CD4-positive, alpha-beta T cell (primary cell): ENCODE data around the gene FBLN2. TPM values are rescaled to one million over a fixed set of nuclear protein-coding genes. Genes with fewer than 3 reads are reported as not detected.

Experiments
- ATAC-seq: fragments of 200-7000 bp; cut with Tn5 transposase; one replicate; pipeline ENCODE4 v1.10.0; 2022; ENCODE audit warnings: mild to moderate bottlenecking; ENCODE audit not compliant: poor library complexity
- CTCF ChIA-PET: fragments of 350-600 bp; sonication (Branson Sonifier 250); formaldehyde crosslinking; loops from one replicate; lab custom pipeline; 2021; ENCODE audit warnings: antibody characterized with exemption, inconsistent platforms; lab: Charles Lee
- POLR2A ChIA-PET: fragments of 350-600 bp; sonication (Branson Sonifier 250); formaldehyde crosslinking; loops from one replicate; lab custom pipeline; 2021; ENCODE audit warnings: antibody characterized with exemption, inconsistent platforms; lab: Charles Lee
- DNase-seq, 14 experiments: peaks; one replicate each; pipeline ENCODE4 v3.0.0-alpha.2; 2013 to 2020; ENCODE audit warnings: mixed read lengths in 2 of 14
- H3K27ac ChIP-seq, 2 donors: one replicate each; pipeline versions ENCODE4 v1.5.1 to v1.7.0; 2013; ENCODE audit warnings: low read length in 2 of 2, low read depth in 1 of 2, mild to moderate bottlenecking in 1 of 2
- H3K27me3 ChIP-seq, 2 experiments: 1 replicate in 1 of 2; 2 replicates in 1 of 2; pipeline versions ENCODE4 v1.6.1 to v1.7.0; 2013; ENCODE audit warnings: low read length in 2 of 2, control low read depth in 1 of 2, mild to moderate bottlenecking in 1 of 2, moderate library complexity in 1 of 2; ENCODE audit not compliant: insufficient read depth in 2 of 2, control insufficient read depth in 1 of 2
- H3K36me3 ChIP-seq: one replicate; pipeline ENCODE4 v1.6.1; 2013; ENCODE audit warnings: low read length, control low read depth; ENCODE audit not compliant: insufficient read depth
- H3K4me1 ChIP-seq: one replicate; pipeline ENCODE4 v1.6.1; 2013; ENCODE audit warnings: low read length, control low read depth; ENCODE audit not compliant: insufficient read depth
- H3K4me3 ChIP-seq: one replicate; pipeline ENCODE4 v1.5.1; 2013; ENCODE audit warnings: mild to moderate bottlenecking, low read length, moderate library complexity
- H3K9me3 ChIP-seq, 2 experiments: 1 replicate in 1 of 2; 2 replicates in 1 of 2; pipeline versions ENCODE4 v1.6.1 to v1.7.0; 2013; ENCODE audit warnings: low read length in 2 of 2, mild to moderate bottlenecking in 2 of 2, control low read depth in 1 of 2, moderate library complexity in 1 of 2; ENCODE audit not compliant: control insufficient read depth in 1 of 2, insufficient read depth in 1 of 2
- H3K27ac Mint-ChIP-seq: one replicate; pipeline ENCODE4 v1.8.0; 2020; ENCODE audit warnings: mixed read lengths
- H3K27me3 Mint-ChIP-seq: one replicate; pipeline ENCODE4 v1.8.0; 2021; ENCODE audit warnings: mixed read lengths
- H3K36me3 Mint-ChIP-seq: one replicate; pipeline ENCODE4 v1.8.0; 2021; ENCODE audit warnings: low read depth, mixed read lengths
- H3K4me1 Mint-ChIP-seq: one replicate; pipeline ENCODE4 v1.8.0; 2021; ENCODE audit warnings: low read depth, mixed read lengths
- H3K4me3 Mint-ChIP-seq: one replicate; pipeline ENCODE4 v1.8.0; 2020; ENCODE audit warnings: mild to moderate bottlenecking, mixed read lengths
- H3K9me3 Mint-ChIP-seq: one replicate; pipeline ENCODE4 v1.8.0; 2020; ENCODE audit warnings: mixed read lengths
- CTCF ChIP-seq: fragments of 200-600 bp; IDR thresholded peaks from one replicate; pipeline ENCODE4 v1.8.0; 2022; ENCODE audit warnings: antibody characterized with exemption, mild to moderate bottlenecking
- intact Hi-C, 2 experiments: fragments of 100-400 bp; cut with DNase I in 1 of 2; cut with micrococcal nuclease in 1 of 2; formaldehyde crosslinking; loops; one replicate each; pipeline versions ENCODE4 v1.15.1 to v1.9.0; 2023 to 2025; cut with DNase I, micrococcal nuclease
- total RNA-seq, 174 experiments: library from RNA in 2 of 174; stranded (reverse) in 2 of 174; gene quantifications; one replicate each; pipeline ENCODE4 v1.2.3 and lab custom pipeline; 2021 to 2026

FBLN2 gene
- total RNA-seq, 2 experiments from 2014 or later = 0.19 to 0.25 TPM

DNA sequence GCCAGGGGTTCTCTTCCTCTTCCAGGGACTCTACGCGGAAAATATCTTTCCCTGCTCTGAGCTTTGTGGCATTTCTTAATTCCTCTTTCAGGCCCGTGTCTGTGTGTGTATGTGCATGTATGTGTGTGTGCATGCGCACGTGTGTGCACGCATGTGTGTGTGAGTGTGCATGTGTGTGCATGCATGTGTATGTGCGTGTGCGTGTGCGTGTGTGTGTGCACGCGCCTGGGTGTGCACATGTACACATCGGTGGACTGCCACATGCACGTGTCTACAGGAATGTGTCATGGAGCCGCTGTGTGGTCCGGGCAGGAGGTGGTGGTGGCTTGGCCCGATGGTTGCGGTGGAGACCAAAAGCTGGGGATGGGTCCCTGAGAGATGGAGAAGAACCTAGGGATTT is 133.0 kb downstream of the FBLN2 start:
- Histone ChIP-seq H3K36me3 (no peaks in the 10 kb centered on the region), H3K4me3 (no peak overlapping the region), H3K27ac (no peak overlapping the region), H3K9me3 (no peaks in the 10 kb centered on the region), H3K4me1 (no peaks in the 10 kb centered on the region), H3K27me3 (no peaks in the 10 kb centered on the region)
- Mint-ChIP-seq H3K27me3 (no peaks in the 10 kb centered on the region), H3K27ac (no peak overlapping the region), H3K4me3 (no peak overlapping the region), H3K36me3 (no peaks in the 10 kb centered on the region), H3K4me1 (no peaks in the 10 kb centered on the region), H3K9me3 (no peaks in the 10 kb centered on the region)
- ATAC-seq (no peak), DNase-seq (no peak)
- POLR2A ChIA-PET = no interaction called here
- CTCF ChIA-PET = no interaction called here
- intact Hi-C loops = no loop called here
- no peak for TF ChIP-seq CTCF

GRCh38 chr3:13682331-13683013 is 133.5 kb downstream of the FBLN2 start:
- Histone ChIP-seq H3K27ac (no peak overlapping the region), H3K27me3 (no peaks in the 10 kb centered on the region), H3K4me1 (no peaks in the 10 kb centered on the region), H3K9me3 (no peaks in the 10 kb centered on the region), H3K36me3 (no peaks in the 10 kb centered on the region), H3K4me3 (no peak overlapping the region)
- H3K4me3 Mint-ChIP-seq = no peak overlapping the region
- H3K4me1 Mint-ChIP-seq = no peaks in the 10 kb centered on the region
- POLR2A ChIA-PET = no interaction called here
- H3K36me3 Mint-ChIP-seq = no peaks in the 10 kb centered on the region
- H3K27me3 Mint-ChIP-seq = no peaks in the 10 kb centered on the region
- no peak overlapping the region for H3K27ac Mint-ChIP-seq
- no peaks in the 10 kb centered on the region for H3K9me3 Mint-ChIP-seq
- no peak for TF ChIP-seq CTCF
- intact Hi-C loops = no loop called here
- CTCF ChIA-PET = no interaction called here
- ATAC-seq = no peak
- no peak for DNase-seq

DNA sequence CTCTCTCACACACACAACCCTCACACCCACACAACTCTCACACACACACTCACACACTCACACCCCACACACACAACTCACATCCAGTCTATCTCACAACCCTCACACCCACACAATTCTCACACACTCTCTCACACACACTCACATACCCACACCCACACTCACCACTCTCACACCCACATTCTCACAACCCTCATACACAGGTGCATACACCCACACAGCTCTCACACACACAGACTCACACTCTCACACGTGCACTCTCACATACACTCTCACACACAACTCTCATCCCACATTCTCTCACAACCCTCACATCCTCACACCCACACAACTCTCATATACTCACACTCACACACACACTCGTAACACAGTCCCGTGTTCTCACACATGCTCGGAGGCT is 134.4 kb downstream of the FBLN2 start:
- ChIA-PET CTCF (no interaction called here), POLR2A (no interaction called here)
- Mint-ChIP-seq H3K4me3 (no peak overlapping the region), H3K36me3 (no peaks in the 10 kb centered on the region), H3K4me1 (no peaks in the 10 kb centered on the region), H3K27ac (no peak overlapping the region), H3K27me3 (no peaks in the 10 kb centered on the region), H3K9me3 (no peaks in the 10 kb centered on the region)
- Histone ChIP-seq H3K4me3 (no peak overlapping the region), H3K9me3 (no peaks in the 10 kb centered on the region), H3K27ac (no peak overlapping the region), H3K4me1 (no peaks in the 10 kb centered on the region), H3K36me3 (no peaks in the 10 kb centered on the region), H3K27me3 (no peaks in the 10 kb centered on the region)
- TF ChIP-seq CTCF = no peak
- DNase-seq (no peak), ATAC-seq (no peak)
- intact Hi-C loops = no loop called here
